Trophoblast cell (in vitro differentiated cells and primary cell): ENCODE data around the gene CHFR.

ENCODE experiments used
- DNase-seq, 2 donors: peaks; one replicate each; pipeline ENCODE4 v3.0.0-alpha.2; 2016
- H2AFZ ChIP-seq: 2 replicates; pipeline ENCODE4 v1.6.1; 2013; ENCODE audit warnings: low read length, moderate library complexity, mild to moderate bottlenecking; ENCODE audit not compliant: insufficient read depth, poor library complexity
- H2AK5ac ChIP-seq: 2 replicates; pipeline ENCODE4 v1.6.1; 2013; ENCODE audit warnings: mild to moderate bottlenecking, low read length
- H2BK120ac ChIP-seq: 2 replicates; pipeline ENCODE4 v1.6.1; 2013; ENCODE audit warnings: low read length, mild to moderate bottlenecking, moderate library complexity; ENCODE audit not compliant: insufficient read depth, poor library complexity
- H2BK12ac ChIP-seq: 2 replicates; pipeline ENCODE4 v1.6.1; 2013; ENCODE audit warnings: mild to moderate bottlenecking, low read length, moderate library complexity
- H2BK5ac ChIP-seq: 2 replicates; pipeline ENCODE4 v1.6.1; 2013; ENCODE audit warnings: low read length, low read depth, moderate library complexity, mild to moderate bottlenecking; ENCODE audit not compliant: poor library complexity
- H3K14ac ChIP-seq: 2 replicates; pipeline ENCODE4 v1.6.1; 2013; ENCODE audit warnings: mild to moderate bottlenecking, low read length
- H3K18ac ChIP-seq: 2 replicates; pipeline ENCODE4 v1.6.1; 2013; ENCODE audit warnings: mild to moderate bottlenecking, low read length
- H3K23ac ChIP-seq: 2 replicates; pipeline ENCODE4 v1.6.1; 2013; ENCODE audit warnings: low read length
- H3K27ac ChIP-seq: 2 replicates; pipeline ENCODE4 v1.5.1; 2013; ENCODE audit warnings: low read depth, mild to moderate bottlenecking, inconsistent platforms, low read length, moderate library complexity
- H3K27me3 ChIP-seq: 2 replicates; pipeline ENCODE4 v1.6.1; 2013; ENCODE audit warnings: inconsistent platforms, mild to moderate bottlenecking, low read length, moderate library complexity; ENCODE audit not compliant: insufficient read depth
- H3K36me3 ChIP-seq, 2 experiments: 1 replicate in 1 of 2; 2 replicates in 1 of 2; pipeline ENCODE4 v1.6.1; 2013; ENCODE audit warnings: low read length in 2 of 2, mild to moderate bottlenecking in 2 of 2, moderate library complexity in 1 of 2; ENCODE audit not compliant: insufficient read depth in 2 of 2, control insufficient read depth in 1 of 2
- H3K4ac ChIP-seq: 2 replicates; pipeline ENCODE4 v1.6.1; 2013; ENCODE audit warnings: low read depth, mild to moderate bottlenecking, low read length, moderate library complexity
- H3K4me1 ChIP-seq, 2 experiments: 1 replicate in 1 of 2; 2 replicates in 1 of 2; pipeline ENCODE4 v1.6.1; 2013; ENCODE audit warnings: low read length in 2 of 2, mild to moderate bottlenecking in 2 of 2, moderate library complexity in 1 of 2; ENCODE audit not compliant: insufficient read depth in 2 of 2, control insufficient read depth in 1 of 2
- H3K4me2 ChIP-seq: 2 replicates; pipeline ENCODE4 v1.6.1; 2013; ENCODE audit warnings: inconsistent platforms, mild to moderate bottlenecking, low read length, moderate library complexity
- H3K4me3 ChIP-seq: 2 replicates; pipeline ENCODE4 v1.5.1; 2013; ENCODE audit warnings: mild to moderate bottlenecking, low read depth, low read length, inconsistent platforms
- H3K79me1 ChIP-seq: one replicate; pipeline ENCODE4 v1.6.1; 2013; ENCODE audit warnings: low read length
- H3K79me2 ChIP-seq: 2 replicates; pipeline ENCODE4 v1.6.1; 2013; ENCODE audit warnings: low read length, mild to moderate bottlenecking; ENCODE audit not compliant: control insufficient read depth, insufficient read depth, poor library complexity
- H3K9ac ChIP-seq: 2 replicates; pipeline ENCODE4 v1.6.1; 2013; ENCODE audit warnings: mild to moderate bottlenecking, low read length
- H3K9me3 ChIP-seq: 2 replicates; pipeline ENCODE4 v1.6.1; 2013; ENCODE audit warnings: low read depth, mild to moderate bottlenecking, control low read depth, inconsistent platforms, low read length; ENCODE audit not compliant: insufficient read depth
- H4K12ac ChIP-seq: 2 replicates; pipeline ENCODE4 v1.6.1; 2013; ENCODE audit warnings: low read depth, mild to moderate bottlenecking, low read length, moderate library complexity
- H4K8ac ChIP-seq: 2 replicates; pipeline ENCODE4 v1.6.1; 2013; ENCODE audit warnings: low read depth, mild to moderate bottlenecking, low read length, moderate library complexity
- H4K91ac ChIP-seq: one replicate; pipeline ENCODE4 v1.6.1; 2013; ENCODE audit warnings: low read depth, mild to moderate bottlenecking, low read length, moderate library complexity
- WGBS: extraction: QIAGEN DNeasy Blood & Tissue Kit; methylation state at CpG from one replicate; pipeline ENCODE4 v1.1.7; 2013; ENCODE audit warnings: missing lambda C conversion rate; ENCODE audit not compliant: insufficient read length, insufficient coverage; ENCODE audit errors: extremely low coverage; 5-methylcytosine and 5-hydroxymethylcytosine counted together

CHFR gene

GRCh38 chr12:132874175-132874574 is 13.2 kb downstream of the CHFR start:
- Histone ChIP-seq H4K91ac (no peak overlapping the region), H3K4me2 (no peak overlapping the region), H2AK5ac (no peak overlapping the region), H3K79me1 (no peaks in the 10 kb centered on the region), H3K4me3 (no peak overlapping the region), H3K14ac (no peak overlapping the region), H3K9me3 (no peaks in the 10 kb centered on the region), H4K12ac (no peak overlapping the region), H2AFZ (no peak overlapping the region), H2BK5ac (no peak overlapping the region), H3K36me3 (peaks cover 66 to 70% of the 10 kb centered on the region in 2 experiments), H2BK120ac (no peak overlapping the region), H3K4me1 (no peaks in the 10 kb centered on the region), H4K8ac (no peak overlapping the region), H3K23ac (no peak overlapping the region), H3K9ac (no peak overlapping the region), H3K27me3 (no peaks in the 10 kb centered on the region), H3K27ac (no peak overlapping the region), H2BK12ac (no peak overlapping the region), H3K79me2 (no peaks in the 10 kb centered on the region), H3K18ac (no peak overlapping the region), H3K4ac (no peak overlapping the region)
- no peak for DNase-seq
- WGBS, result no CpG with 5 or more reads among the region's 11 CpGs

GRCh38 chr12:132873724-132874123 is 13.7 kb downstream of the CHFR start:
- Histone ChIP-seq H3K23ac (no peak overlapping the region), H3K9ac (no peak overlapping the region), H3K14ac (no peak overlapping the region)

GRCh38 chr12:132872975-132873421 is 14.4 kb downstream of the CHFR start:
- Histone ChIP-seq H3K4me3 (no peak overlapping the region), H3K23ac (no peak overlapping the region), H3K79me1 (no peaks in the 10 kb centered on the region)

More at GRCh38 chr12:132873724-132874123, 13.7 kb downstream of the CHFR start:
- no peaks in the 10 kb centered on the region for H3K9me3 ChIP-seq
- H3K4me2 ChIP-seq, result no peak overlapping the region
- H3K79me2 ChIP-seq, result no peaks in the 10 kb centered on the region
- H3K18ac ChIP-seq, result no peak overlapping the region
- H2AK5ac ChIP-seq, result no peak overlapping the region
- H4K8ac ChIP-seq, result no peak overlapping the region
- no peak overlapping the region for H2BK5ac ChIP-seq
- WGBS, result no CpG with 5 or more reads among the region's 10 CpGs
- H2AFZ ChIP-seq, result no peak overlapping the region
- H3K79me1 ChIP-seq, result no peaks in the 10 kb centered on the region
- H3K4ac ChIP-seq, result no peak overlapping the region
- H3K4me3 ChIP-seq, result no peak overlapping the region
- H3K27me3 ChIP-seq, result no peaks in the 10 kb centered on the region
- no peak overlapping the region for H2BK120ac ChIP-seq
- H3K36me3 ChIP-seq, result peaks cover 66 to 70% of the 10 kb centered on the region in 2 experiments
- no peak for DNase-seq
- no peak overlapping the region for H4K12ac ChIP-seq
- H3K27ac ChIP-seq, result no peak overlapping the region
- H4K91ac ChIP-seq, result no peak overlapping the region
- H2BK12ac ChIP-seq, result no peak overlapping the region
- H3K4me1 ChIP-seq, result no peaks in the 10 kb centered on the region

GRCh38 chr12:132872073-132872855 is 15.1 kb downstream of the CHFR start:
- Histone ChIP-seq H3K4ac (no peak overlapping the region), H2BK12ac (no peak overlapping the region), H3K9ac (no peak overlapping the region), H3K27ac (no peak overlapping the region), H2BK5ac (no peak overlapping the region), H4K91ac (no peak overlapping the region), H3K27me3 (no peaks in the 10 kb centered on the region), H4K8ac (no peak overlapping the region), H3K18ac (peak overlapping the region; percentile 40), H3K23ac (no peak overlapping the region), H4K12ac (no peak overlapping the region), H3K36me3 (peaks cover 72 to 76% of the 10 kb centered on the region in 2 experiments), H2AK5ac (no peak overlapping the region), H3K14ac (no peak overlapping the region), H2AFZ (no peak overlapping the region), H3K79me1 (no peaks in the 10 kb centered on the region), H3K4me2 (no peak overlapping the region), H3K4me3 (no peak overlapping the region), H2BK120ac (no peak overlapping the region), H3K4me1 (peaks cover 2 to 3% of the 10 kb centered on the region in 2 experiments), H3K9me3 (no peaks in the 10 kb centered on the region), H3K79me2 (no peaks in the 10 kb centered on the region)
- no CpG with 5 or more reads among the region's 21 CpGs for WGBS
- DNase-seq, result no peak

More at GRCh38 chr12:132872975-132873421, 14.4 kb downstream of the CHFR start:
- Histone ChIP-seq H2AFZ (no peak overlapping the region), H3K14ac (no peak overlapping the region), H4K12ac (no peak overlapping the region), H3K4me1 (no peaks in the 10 kb centered on the region), H3K27ac (no peak overlapping the region), H2BK120ac (no peak overlapping the region), H2BK12ac (no peak overlapping the region), H3K9me3 (no peaks in the 10 kb centered on the region), H3K4ac (no peak overlapping the region), H3K4me2 (no peak overlapping the region), H3K36me3 (peaks cover 70 to 74% of the 10 kb centered on the region in 2 experiments), H2AK5ac (no peak overlapping the region), H3K9ac (no peak overlapping the region), H4K91ac (no peak overlapping the region), H3K79me2 (no peaks in the 10 kb centered on the region), H2BK5ac (no peak overlapping the region), H4K8ac (no peak overlapping the region), H3K18ac (no peak overlapping the region), H3K27me3 (no peaks in the 10 kb centered on the region)
- no CpG with 5 or more reads among the region's 12 CpGs for WGBS
- DNase-seq, result no peak
